K562 (cell line): ENCODE measurements around the gene PPP2R2D. TPM values are rescaled to one million over a fixed set of nuclear protein-coding genes. Genes with fewer than 3 reads are reported as not detected.

Experiments
- ATAC-seq: fragments of 200-7000 bp; cut with Tn5 transposase; 3 replicates; pipeline ENCODE4 v1.9.1; 2020; ENCODE audit warnings: moderate library complexity
- BruUV-seq: library from RNA; stranded (reverse); fragments of 400-500 nt; replicated peaks from 2 replicates; lab custom pipeline; 2021; lab: Mats Ljungman, UMichigan
- CTCF ChIA-PET: fragments of 300-600 bp; formaldehyde crosslinking; extraction: SDS; loops from one replicate; lab custom pipeline; 2021; ENCODE audit warnings: low intra/inter-chr PET ratio; lab: Yijun Ruan, JAX
- POLR2A ChIA-PET: fragments of 300-600, 350-650 bp; sonication (Branson Sonifier 250); formaldehyde crosslinking; extraction: SDS; loops from one replicate; lab custom pipeline; 2021; ENCODE audit warnings: antibody characterized with exemption, inconsistent platforms; lab: Yijun Ruan, JAX
- DNase-seq, 4 experiments: peaks; one replicate each; pipeline versions ENCODE4 v3.0.0 to v3.0.0-alpha.2; 2011 to 2018; ENCODE audit warnings: low spot score in 3 of 4, mixed read lengths in 3 of 4; ENCODE audit errors: extremely low read depth in 1 of 4
- FAIRE-seq: peaks from 2 replicates; lab custom pipeline; 2011; peaks lifted over from hg19 to GRCh38; lab: Jason Lieb, UNC
- H2AFZ ChIP-seq: 2 replicates; pipeline ENCODE4 v1.6.0; 2011; ENCODE audit warnings: low read depth, low read length, control low read depth, inconsistent platforms
- H3K27ac ChIP-seq: fragments of 200-600 bp; 3 replicates; pipeline ENCODE4 v1.8.0; 2011; ENCODE audit warnings: low read depth, mild to moderate bottlenecking, control low read depth, inconsistent platforms, low read length, moderate library complexity, mixed read lengths; ENCODE audit errors: extremely low read depth
- H3K27me3 ChIP-seq, 2 experiments: fragments of 300-600 bp in 1 of 2; 2 replicates in 1 of 2; 3 replicates in 1 of 2; pipeline versions ENCODE4 v1.6.0 to v1.8.0; 2011; ENCODE audit warnings: inconsistent platforms in 2 of 2, low read length in 2 of 2, mild to moderate bottlenecking in 1 of 2, mixed read lengths in 1 of 2, moderate library complexity in 1 of 2; ENCODE audit not compliant: control insufficient read depth in 2 of 2, insufficient read depth in 2 of 2
- H3K36me3 ChIP-seq: fragments of 300-600 bp; 3 replicates; pipeline ENCODE4 v1.8.0; 2011; ENCODE audit warnings: mild to moderate bottlenecking, low read length, inconsistent platforms; ENCODE audit not compliant: control insufficient read depth, insufficient read depth
- H3K4me1 ChIP-seq, 2 experiments: fragments of 200-600 bp in 1 of 2; replicated peaks in 1 of 2; 2 replicates in 1 of 2; 3 replicates in 1 of 2; pipeline versions ENCODE4 v1.5.1 to v1.8.0; 2011; ENCODE audit warnings: inconsistent platforms in 2 of 2, low read length in 2 of 2, mild to moderate bottlenecking in 1 of 2, mixed read lengths in 1 of 2, moderate library complexity in 1 of 2; ENCODE audit not compliant: control insufficient read depth in 2 of 2, insufficient read depth in 2 of 2
- H3K4me2 ChIP-seq: 2 replicates; pipeline ENCODE4 v1.6.1; 2011; ENCODE audit warnings: low read length, control low read depth, inconsistent platforms, mixed read lengths; ENCODE audit not compliant: insufficient read depth
- H3K4me3 ChIP-seq: fragments of 200-600 bp; sonication (generic), shearing (Covaris generic); 2 replicates; pipeline ENCODE4 v1.5.1; 2016; ENCODE audit warnings: control low read depth, inconsistent platforms
- H3K79me2 ChIP-seq: fragments of 200-600 bp; 3 replicates; pipeline ENCODE4 v1.8.0; 2011; ENCODE audit warnings: low read length, inconsistent platforms; ENCODE audit not compliant: control insufficient read depth, insufficient read depth
- H3K9ac ChIP-seq, 2 experiments: 2 replicates each; pipeline versions ENCODE4 v1.6.0 to v1.6.1; 2011; ENCODE audit warnings: low read depth in 2 of 2, low read length in 2 of 2, control low read depth in 1 of 2, inconsistent platforms in 1 of 2, mild to moderate bottlenecking in 1 of 2, mixed read lengths in 1 of 2; ENCODE audit not compliant: insufficient read depth in 1 of 2
- H3K9me1 ChIP-seq: one replicate; pipeline ENCODE4 v1.6.0; 2011; ENCODE audit warnings: inconsistent platforms, mild to moderate bottlenecking, low read length, moderate library complexity; ENCODE audit not compliant: control insufficient read depth, insufficient read depth
- H3K9me3 ChIP-seq: replicated peaks from 2 replicates; pipeline ENCODE4 v1.5.1; 2011; ENCODE audit warnings: low read depth, low read length, inconsistent platforms; ENCODE audit not compliant: control insufficient read depth, insufficient read depth
- H4K20me1 ChIP-seq: replicated peaks from 2 replicates; pipeline ENCODE4 v1.6.1; 2011; ENCODE audit warnings: low read length, inconsistent platforms, mixed read lengths; ENCODE audit not compliant: control insufficient read depth, insufficient read depth
- ADNP ChIP-seq: fragments of 200-800 bp; sonication (Bioruptor generic); IDR thresholded peaks from 2 replicates; pipeline ENCODE4 v1.6.1; 2016; ENCODE audit warnings: missing genetic modification characterization, missing compliant biosample characterization
- ATF3 ChIP-seq, 2 experiments: fragments of 450-650 bp in 1 of 2; sonication (generic) in 1 of 2; formaldehyde crosslinking in 1 of 2; IDR thresholded peaks in 1 of 2; conservative IDR thresholded peaks in 1 of 2; 2 replicates each; pipeline versions ENCODE4 v1.6.1 to v1.8.1; 2016 to 2023; ENCODE audit warnings: mild to moderate bottlenecking in 2 of 2, moderate library complexity in 2 of 2, inconsistent platforms in 1 of 2, missing genetic modification reagents in 1 of 2
- ERF ChIP-seq: fragments of 450-650 bp; formaldehyde crosslinking; IDR thresholded peaks from 2 replicates; pipeline ENCODE4 v1.4.0; 2020; ENCODE audit warnings: mild to moderate bottlenecking, mixed read lengths
- HDAC8 ChIP-seq: fragments of 450-650 bp; IDR thresholded peaks from 2 replicates; pipeline ENCODE4 v1.6.1; 2016; ENCODE audit warnings: mild to moderate bottlenecking, missing genetic modification characterization, moderate library complexity, missing compliant biosample characterization
- HNRNPK ChIP-seq: fragments of 200-400 bp; formaldehyde crosslinking; IDR thresholded peaks from one replicate; pipeline ENCODE4 v1.6.1; 2018; ENCODE audit warnings: mild to moderate bottlenecking, low read depth, low read length; ENCODE audit not compliant: poor library complexity, severe bottlenecking
- HOMEZ ChIP-seq: fragments of 250-450 bp; sonication (Bioruptor Pico); IDR thresholded peaks from 2 replicates; pipeline ENCODE4 v1.4.0; 2020; ENCODE audit warnings: mild to moderate bottlenecking, moderate library complexity
- MCM5 ChIP-seq: fragments of 450-650 bp; IDR thresholded peaks from 2 replicates; pipeline ENCODE4 v1.6.1; 2016; ENCODE audit warnings: low read depth
- MECOM ChIP-seq: fragments of 250-450 bp; sonication (Bioruptor Pico); IDR thresholded peaks from 2 replicates; pipeline ENCODE4 v1.8.0; 2022; ENCODE audit warnings: inconsistent platforms
- NCOA1 ChIP-seq: fragments of 450-650 bp; IDR thresholded peaks from 2 replicates; pipeline ENCODE4 v1.6.1; 2016; ENCODE audit warnings: low read depth
- NR0B1 ChIP-seq: fragments of 450-650 bp; IDR thresholded peaks from one replicate; pipeline ENCODE4 v1.6.1; 2018; ENCODE audit warnings: mild to moderate bottlenecking, moderate library complexity; ENCODE audit not compliant: partially characterized antibody
- POLR2AphosphoS5 ChIP-seq: IDR thresholded peaks from 2 replicates; pipeline ENCODE4 v1.6.1; 2011; ENCODE audit warnings: mild to moderate bottlenecking, low read depth, low read length, moderate library complexity; ENCODE audit not compliant: control insufficient read depth, insufficient read depth
- SMARCA5 ChIP-seq: fragments of 450-650 bp; IDR thresholded peaks from 2 replicates; pipeline ENCODE4 v1.6.1; 2016
- USF1 ChIP-seq: sonication (generic); formaldehyde crosslinking; IDR thresholded peaks from 2 replicates; pipeline ENCODE4 v1.9.0; 2022; ENCODE audit warnings: mild to moderate bottlenecking, missing genetic modification reagents
- ZNF282 ChIP-seq: sonication (generic); formaldehyde crosslinking; IDR thresholded peaks from 2 replicates; pipeline ENCODE4 v1.8.1; 2023; ENCODE audit warnings: missing genetic modification reagents
- ZNF76 ChIP-seq: fragments of 250-450 bp; sonication (Bioruptor Pico); IDR thresholded peaks from 2 replicates; pipeline ENCODE4 v1.4.0; 2020; ENCODE audit warnings: mild to moderate bottlenecking, moderate library complexity, borderline replicate concordance
- ZNF77 ChIP-seq: fragments of 250-450 bp; sonication (Bioruptor Pico); IDR thresholded peaks from 2 replicates; pipeline ENCODE4 v1.5.0; 2020
- WGBS: fragments of 100-300 bp; shearing (Covaris generic); methylation state at CpG from one replicate; pipeline ENCODE4 v1.1.6; 2016; ENCODE audit warnings: low coverage, mixed read lengths; ENCODE audit not compliant: insufficient coverage; ENCODE audit errors: missing lambda C conversion rate; 5-methylcytosine and 5-hydroxymethylcytosine counted together
- in situ Hi-C: fragments of 300-500 bp; cut with MboI; formaldehyde crosslinking; loops from 4 replicates; pipeline ENCODE4 v1.15.0; 2018; ENCODE audit warnings: inconsistent platforms, mixed read lengths
- intact Hi-C: fragments of 100-400 bp; cut with micrococcal nuclease; formaldehyde crosslinking; loops from 2 replicates; pipeline ENCODE4 v1.14.2; 2022
- polyA plus RNA-seq, 8 experiments: library from polyadenylated mRNA; depleted of rRNA in 4 of 8; stranded (reverse) in 5 of 8; unstranded in 3 of 8; fragments of >200 nt; fragmentation: Nextera tagmentation in 2 of 8; fragmentation: Illumina TruSeq in 1 of 8; extraction: Ambion mirVana in 2 of 8; extraction: Trizol in 1 of 8; gene quantifications; 2 replicates each; pipeline versions ENCODE4 v1.2.1 to v1.2.3, GENCODE V29; 2011 to 2014; ENCODE audit warnings: inconsistent platforms in 1 of 8, missing spikeins in 1 of 8
- total RNA-seq, 7 experiments: library from RNA; depleted of rRNA in 6 of 7; stranded (reverse); fragments of >200 nt in 6 of 7; fragmentation: Illumina TruSeq in 2 of 7; extraction: Trizol in 2 of 7; gene quantifications; 2 replicates each; pipeline versions ENCODE4 v1.2.1 to v1.2.3, GENCODE V29; 2011 to 2021; ENCODE audit warnings: low replicate concordance in 1 of 7

PPP2R2D gene
- total and polyA plus RNA-seq, 9 of the 15 experiments (the other 6 are each of a cell fraction or from before 2014, with no cell fraction given) = 1.9 to 37.0 (median 26.8) TPM

GRCh38 chr10:131948501-131948900 lies 47.7 kb downstream of the PPP2R2D start (continued):
- TF ChIP-seq NR0B1 (no peak), ADNP (tag) (no peak), ERF (CRISPR knock-in tag) (no peak), ZNF77 (CRISPR knock-in tag) (no peak)

- H3K9me1 ChIP-seq = no peaks in the 10 kb centered on the region
- no peak for TF ChIP-seq USF1 (CRISPR knock-in tag)
- no peak for TF ChIP-seq POLR2AphosphoS5
- TF ChIP-seq ZNF282 (CRISPR knock-in tag) = no peak
- TF ChIP-seq ZNF76 (CRISPR knock-in tag) = no peak
- no peak for TF ChIP-seq ATF3 (IDR thresholded peaks at IDR 0.05)
- TF ChIP-seq ATF3 (CRISPR knock-in tag; conservative IDR thresholded peaks at IDR 0.05) = no peak
- TF ChIP-seq SMARCA5 = no peak
- no peak for TF ChIP-seq NCOA1
- TF ChIP-seq HNRNPK = no peak
- no peak for TF ChIP-seq MECOM (CRISPR knock-in tag)
- TF ChIP-seq HDAC8 (tag) = no peak
- no peak for TF ChIP-seq HOMEZ
- TF ChIP-seq MCM5 = no peak
- H3K9me3 ChIP-seq = no peaks in the 10 kb centered on the region
- no peak overlapping the region for H3K4me3 ChIP-seq
- no peaks in the 10 kb centered on the region for H4K20me1 ChIP-seq
- H3K4me1 ChIP-seq = no peaks in the 10 kb centered on the region
- no peaks in the 10 kb centered on the region for H3K79me2 ChIP-seq
- no peak overlapping the region for H3K27ac ChIP-seq
- no peak overlapping the region for H3K4me2 ChIP-seq
- CTCF ChIA-PET = no interaction called here
- 93% methylated on average over 20 of the region's 23 CpGs for WGBS
- BruUV-seq = no TSS peak
- POLR2A ChIA-PET = no interaction called here
- DNase-seq (no peak), FAIRE-seq (no peak), ATAC-seq (no peak)
- in situ Hi-C loops (no loop called here), intact Hi-C loops (no loop called here)
- H2AFZ ChIP-seq = no peak overlapping the region
- H3K36me3 ChIP-seq = peaks cover 75% of the 10 kb centered on the region; the same call in 2 of the 3 replicates
- H3K9ac ChIP-seq = no peak overlapping the region
- no peaks in the 10 kb centered on the region for H3K27me3 ChIP-seq
Measured at GRCh38 chr10:131949041-131949862, 48.4 kb downstream of the PPP2R2D start.
